Common myeloid progenitor, CD34-positive (primary cell): ENCODE measurements around the gene NR2C2. TPM values are rescaled to one million over a fixed set of nuclear protein-coding genes. Genes with fewer than 3 reads are reported as not detected.
"Not testable (repeated sequence)": the region's sequence is repeated elsewhere in the genome, so short reads cannot be mapped to it uniquely, and the experiment has no call there.

Experiments used
- CTCF ChIA-PET: fragments of 350-600 bp; sonication (Branson Sonifier 250); formaldehyde crosslinking; loops from one replicate; lab custom pipeline; 2021; ENCODE audit warnings: antibody characterized with exemption; lab: Charles Lee
- POLR2A ChIA-PET: fragments of 350-600 bp; sonication (Branson Sonifier 250); formaldehyde crosslinking; loops from one replicate; lab custom pipeline; 2021; ENCODE audit warnings: antibody characterized with exemption; lab: Charles Lee
- DNase-seq, 3 donors: peaks; one replicate each; pipeline versions ENCODE4 v3.0.0 to v3.0.0-alpha.2; 2013
- H3K27ac ChIP-seq, 2 experiments: 1 replicate in 1 of 2; 2 replicates in 1 of 2; pipeline ENCODE4 v1.7.0; 2013; ENCODE audit warnings: inconsistent platforms in 2 of 2, low read length in 2 of 2, mild to moderate bottlenecking in 2 of 2, low read depth in 1 of 2, moderate library complexity in 1 of 2; ENCODE audit not compliant: severe bottlenecking in 2 of 2, insufficient read depth in 1 of 2, poor library complexity in 1 of 2
- H3K27me3 ChIP-seq, 5 experiments: replicated peaks in 2 of 5; 1 replicate in 3 of 5; 2 replicates in 2 of 5; pipeline versions ENCODE4 v1.6.1 to v1.7.0; 2013; ENCODE audit warnings: low read length in 4 of 5, mild to moderate bottlenecking in 2 of 5, moderate library complexity in 2 of 5, inconsistent platforms in 1 of 5; ENCODE audit not compliant: insufficient read depth in 5 of 5, control insufficient read depth in 4 of 5
- H3K36me3 ChIP-seq, 4 experiments: 1 replicate in 2 of 4; 2 replicates in 2 of 4; pipeline versions ENCODE4 v1.6.1 to v1.7.0; 2013; ENCODE audit warnings: low read length in 3 of 4, control low read depth in 1 of 4, mild to moderate bottlenecking in 1 of 4; ENCODE audit not compliant: control insufficient read depth in 4 of 4, insufficient read depth in 4 of 4
- H3K4me1 ChIP-seq, 4 experiments: 1 replicate in 3 of 4; 2 replicates in 1 of 4; pipeline versions ENCODE4 v1.6.1 to v1.7.1; 2013; ENCODE audit warnings: low read length in 3 of 4, mild to moderate bottlenecking in 3 of 4, control low read depth in 1 of 4, inconsistent platforms in 1 of 4, moderate library complexity in 1 of 4; ENCODE audit not compliant: control insufficient read depth in 4 of 4, insufficient read depth in 4 of 4; ENCODE audit errors: control extremely low read depth in 1 of 4
- H3K4me3 ChIP-seq, 7 experiments: 1 replicate in 4 of 7; 2 replicates in 3 of 7; pipeline versions ENCODE4 v1.5.1 to v1.7.0; 2013; ENCODE audit warnings: mild to moderate bottlenecking in 7 of 7, low read length in 6 of 7, moderate library complexity in 6 of 7, inconsistent platforms in 2 of 7, low read depth in 2 of 7, control low read depth in 1 of 7; ENCODE audit not compliant: insufficient read depth in 4 of 7, control insufficient read depth in 1 of 7; ENCODE audit errors: extremely low read depth in 1 of 7
- H3K9me3 ChIP-seq, 5 experiments: 1 replicate in 4 of 5; 2 replicates in 1 of 5; pipeline versions ENCODE4 v1.6.1 to v1.7.1; 2013; ENCODE audit warnings: low read length in 4 of 5, mild to moderate bottlenecking in 2 of 5, inconsistent platforms in 1 of 5, low read depth in 1 of 5, moderate library complexity in 1 of 5; ENCODE audit not compliant: control insufficient read depth in 4 of 5, insufficient read depth in 2 of 5; ENCODE audit errors: control extremely low read depth in 1 of 5
- WGBS: methylation state at CpG from one replicate; pipeline ENCODE4 v1.1.5; 2013; ENCODE audit not compliant: insufficient coverage; 5-methylcytosine and 5-hydroxymethylcytosine counted together
- polyA plus RNA-seq: library from polyadenylated mRNA; unstranded; fragments of 120-200 nt; gene quantifications from one replicate; pipeline ENCODE4 v1.2.1, GENCODE V29; 2013

NR2C2 gene
- polyA plus RNA-seq, result 34.8 TPM

DNA sequence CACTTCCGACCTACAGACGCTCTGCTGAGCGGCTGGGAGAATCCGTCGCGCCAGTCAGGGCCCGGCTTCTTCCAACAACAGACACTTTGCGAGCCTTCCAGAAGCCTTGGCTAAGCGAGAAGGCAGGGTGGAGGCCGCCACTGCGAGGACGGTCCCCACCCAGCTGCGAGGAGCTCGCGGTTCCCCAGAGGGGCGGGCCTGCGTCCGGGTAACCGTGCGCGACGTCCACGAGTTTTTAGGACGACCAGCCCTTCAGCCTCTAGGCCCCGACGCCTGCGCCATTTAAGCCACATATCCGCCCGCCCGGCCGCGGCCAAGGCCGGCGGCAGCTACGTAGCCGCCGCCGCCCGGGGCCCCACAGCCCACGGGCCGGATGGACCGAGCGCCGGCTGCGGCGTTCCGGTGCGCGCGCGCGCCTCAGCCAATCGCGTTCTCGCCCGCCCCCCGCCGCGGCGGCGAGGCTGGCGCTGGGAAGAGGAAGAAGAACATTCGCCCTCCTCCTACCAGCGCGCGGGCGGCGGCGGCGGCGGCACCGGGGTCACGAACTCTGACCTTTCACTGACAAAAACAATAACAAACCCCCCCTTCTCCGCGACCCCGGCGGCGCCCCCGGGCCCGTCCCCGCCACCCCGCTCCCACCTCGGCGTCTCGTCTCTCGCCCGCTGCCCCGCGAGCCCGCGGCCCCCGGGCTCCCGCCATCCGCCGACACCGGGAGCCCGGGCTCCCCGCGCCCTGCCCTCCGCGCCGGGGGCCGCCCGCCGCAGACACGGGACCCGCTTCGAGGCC, at the start of gene NR2C2:
Gene NR2C2 (plus strand): TSS at position 484 of the 786 bp plus-strand sequence. CDS start 56,332 bp downstream, outside the sequence.
- under 1% methylated on average over 71 of the region's 108 CpGs for WGBS
- Histone ChIP-seq H3K36me3 (peaks cover 5 to 31% (median 21%) of the 10 kb centered on the region in 4 experiments), H3K9me3 (no peaks in the 10 kb centered on the region), H3K4me3 (peak within 1 kb of the TSS; percentile 79 to 94 (median 86)), H3K27me3 (no peaks in the 10 kb centered on the region), H3K4me1 (peaks cover 27 to 43% (median 33%) of the 10 kb centered on the region in 4 experiments), H3K27ac (peak within 1 kb of the TSS; percentile 95 to 98)
- POLR2A ChIA-PET, result interaction anchor here (0.7 kb wide), 1 partner anchor 10 kb away, joined by 3 read pairs; no protein-coding TSS in a partner anchor
- peak; percentile 77 to 92 (median 87) for DNase-seq
- CTCF ChIA-PET, result interaction anchor here (1.2 to 2.3 kb wide), 4 partner anchors 9 to 26 kb away, joined by 3 to 7 read pairs (median 4); no protein-coding TSS in a partner anchor

DNA sequence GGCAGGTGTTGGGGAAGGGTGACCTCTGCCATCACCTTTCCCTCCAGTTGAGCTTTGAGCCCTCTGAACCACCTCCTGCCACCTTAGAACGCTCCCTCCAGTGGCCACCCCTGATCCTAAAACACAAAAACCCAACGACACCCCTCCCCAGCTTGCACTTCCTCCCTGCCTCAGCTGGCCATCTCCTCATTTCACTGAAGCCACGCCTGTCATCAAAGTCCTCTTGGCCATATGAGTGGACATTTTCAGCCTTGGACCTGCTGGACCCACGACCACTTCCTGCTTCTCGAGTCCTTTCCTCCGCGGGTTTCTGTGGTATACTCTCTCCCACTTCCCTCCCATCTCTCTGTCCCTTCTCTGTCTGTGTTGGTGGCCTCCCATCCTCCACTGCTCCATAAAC, 48.5 kb upstream of the NR2C2 start:
- ChIA-PET POLR2A (no interaction called here), CTCF (interaction anchor here (1.0 to 1.5 kb wide), 3 partner anchors 15 to 80 kb away, joined by 3 to 4 read pairs (median 3); partner anchors contain the start of gene FGD5)
- Histone ChIP-seq H3K27me3 (no peaks in the 10 kb centered on the region), H3K9me3 (peaks cover 0 to 1% (median 0%) of the 10 kb centered on the region in 5 experiments), H3K4me3 (no peak overlapping the region), H3K27ac (no peak overlapping the region), H3K36me3 (peaks cover 0 to 61% (median 15%) of the 10 kb centered on the region in 4 experiments), H3K4me1 (peaks cover 0 to 5% (median 0%) of the 10 kb centered on the region in 4 experiments)
- WGBS, result 63% methylated on average over 7 of the region's 7 CpGs
- no peak for DNase-seq

- H3K27ac ChIP-seq, result no peak overlapping the region
- no peak for DNase-seq
- peaks cover under 1 to 9% (median under 1%) of the 10 kb centered on the region in 5 experiments for H3K9me3 ChIP-seq
- ChIA-PET CTCF (interaction anchor here (0.6 to 1.6 kb wide), 5 partner anchors 19 to 422 kb away, joined by 3 to 8 read pairs (median 4); partner anchors contain the start of gene FGD5), POLR2A (no interaction called here)
- H3K4me3 ChIP-seq, result no peak overlapping the region
- WGBS, result 97% methylated on average over 9 of the region's 9 CpGs
- peaks cover 0 to 72% (median 19%) of the 10 kb centered on the region in 4 experiments for H3K36me3 ChIP-seq
- H3K27me3 ChIP-seq, result no peaks in the 10 kb centered on the region
- H3K4me1 ChIP-seq, result peaks cover 0 to 5% (median 0%) of the 10 kb centered on the region in 4 experiments
Measured at GRCh38 chr3:14899993-14900618, 47.3 kb upstream of the NR2C2 start.

DNA sequence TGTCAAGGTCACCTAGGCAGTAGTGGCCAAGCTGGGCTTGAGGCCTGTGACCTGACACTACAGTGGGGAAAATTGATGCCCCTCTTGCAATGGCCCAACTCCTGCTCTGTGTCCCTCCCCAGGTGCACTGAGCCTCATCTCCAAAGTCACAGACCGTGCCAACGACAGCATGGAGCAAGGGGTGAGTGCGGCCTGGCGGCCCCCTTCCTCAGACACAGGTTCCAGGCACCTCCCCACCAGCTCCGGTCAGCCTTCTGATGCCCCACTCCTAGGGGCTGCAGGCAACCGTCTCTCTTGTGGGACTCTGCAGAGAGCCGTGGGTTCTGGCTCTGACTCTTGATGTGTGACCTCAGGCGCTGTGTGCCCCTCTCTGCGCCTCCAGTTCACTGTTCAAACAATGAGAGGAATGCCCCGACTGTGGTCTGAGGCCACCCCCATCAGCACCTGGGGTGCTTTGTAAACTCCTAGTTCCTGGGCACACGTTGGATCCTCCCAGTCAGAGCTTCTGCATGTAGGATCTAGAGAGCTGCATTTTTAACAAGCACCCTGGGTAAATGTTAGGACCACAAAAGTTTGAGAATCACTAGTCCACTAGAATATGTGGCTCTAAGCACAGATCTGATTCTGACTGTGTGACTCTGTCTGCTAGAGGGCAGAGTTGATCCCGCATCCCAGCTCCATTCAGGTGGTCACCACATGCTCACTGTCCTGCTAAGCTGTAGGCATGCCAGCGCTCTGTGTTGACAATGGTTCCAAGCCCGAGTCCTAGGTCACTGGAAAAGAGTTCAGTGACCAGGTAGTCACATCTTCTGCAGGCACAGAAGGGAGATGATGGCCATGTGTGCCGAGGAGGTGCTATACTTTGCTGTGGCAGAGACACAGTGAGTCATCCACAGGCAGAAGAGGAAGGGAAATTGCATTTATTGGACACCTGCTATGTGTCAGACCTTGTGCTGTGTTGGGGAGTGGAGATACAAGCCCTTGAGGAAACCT, 46.2 kb upstream of the NR2C2 start:
- CTCF ChIA-PET, result interaction anchor here (0.7 to 1.6 kb wide), 4 partner anchors 20 to 230 kb away, joined by 3 to 8 read pairs (median 5); no protein-coding TSS in a partner anchor
- no peak overlapping the region for H3K4me3 ChIP-seq
- WGBS, result 93% methylated on average over 13 of the region's 15 CpGs
- no peak for DNase-seq
- no peak overlapping the region for H3K27ac ChIP-seq
- peaks cover 0 to 5% (median 0%) of the 10 kb centered on the region in 4 experiments for H3K4me1 ChIP-seq
- H3K9me3 ChIP-seq, result peaks cover 2 to 15% (median 7%) of the 10 kb centered on the region in 5 experiments
- POLR2A ChIA-PET, result no interaction called here
- H3K27me3 ChIP-seq, result no peaks in the 10 kb centered on the region
- peaks cover 4 to 83% (median 27%) of the 10 kb centered on the region in 4 experiments for H3K36me3 ChIP-seq

DNA sequence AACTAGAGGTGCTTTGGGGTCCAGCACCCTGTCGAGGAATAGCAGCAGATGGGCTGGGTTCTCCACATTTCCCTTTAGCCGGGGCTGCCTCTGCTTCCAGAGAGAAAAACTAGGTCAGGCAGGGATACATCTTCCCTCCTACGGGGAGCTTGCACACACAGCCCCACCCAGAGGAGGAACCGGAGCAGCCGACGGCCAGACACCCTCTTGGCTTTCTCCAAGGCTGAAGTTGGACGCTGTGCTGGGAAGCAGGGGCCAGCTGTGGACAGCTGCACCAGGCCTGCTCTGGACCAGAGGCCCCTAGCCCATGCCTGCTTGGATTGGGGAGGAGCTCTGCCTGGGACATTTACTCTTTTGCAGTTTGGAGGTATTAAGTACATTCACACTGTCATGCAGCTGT, 44.7 kb upstream of the NR2C2 start:
- Histone ChIP-seq H3K27me3 (no peaks in the 10 kb centered on the region), H3K36me3 (peaks cover 4 to 90% (median 28%) of the 10 kb centered on the region in 4 experiments), H3K4me3 (no peak overlapping the region), H3K27ac (no peak overlapping the region), H3K9me3 (peaks cover 2 to 15% (median 7%) of the 10 kb centered on the region in 5 experiments), H3K4me1 (peaks cover 0 to 9% (median 0%) of the 10 kb centered on the region in 4 experiments)
- 99% methylated on average over 7 of the region's 7 CpGs for WGBS
- CTCF ChIA-PET, result interaction anchor here (1.2 to 1.5 kb wide), 3 partner anchors 14 to 230 kb away, joined by 3 to 4 read pairs (median 4); no protein-coding TSS in a partner anchor
- POLR2A ChIA-PET, result no interaction called here
- no peak for DNase-seq

DNA sequence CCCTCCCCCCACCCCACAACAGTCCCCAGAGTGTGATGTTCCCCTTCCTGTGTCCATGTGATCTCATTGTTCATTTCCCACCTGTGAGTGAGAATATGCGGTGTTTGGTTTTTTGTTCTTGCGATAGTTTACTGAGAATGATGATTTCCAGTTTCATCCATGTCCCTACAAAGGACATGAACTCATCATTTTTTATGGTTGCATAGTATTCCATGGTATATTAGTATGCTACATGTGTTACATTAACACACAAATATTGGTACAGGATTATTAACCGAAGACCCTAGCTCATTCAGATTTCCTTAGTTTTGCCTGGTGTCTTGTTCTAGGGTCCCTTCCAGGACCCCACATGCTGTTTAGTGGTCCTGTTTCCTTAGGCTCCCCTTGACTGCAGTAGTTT, 43.9 kb upstream of the NR2C2 start:
- Histone ChIP-seq H3K9me3 (peaks cover 2 to 15% (median 7%) of the 10 kb centered on the region in 5 experiments), H3K36me3 (peaks cover 4 to 86% (median 26%) of the 10 kb centered on the region in 4 experiments)
- H3K4me1 ChIP-seq, POLR2A ChIA-PET, H3K4me3 ChIP-seq, H3K27me3 ChIP-seq, H3K27ac ChIP-seq, DNase-seq: not testable (repeated sequence)
- no CpG with 5 or more reads among the region's 3 CpGs for WGBS
- CTCF ChIA-PET, result interaction anchor here (1.0 to 1.5 kb wide), 2 partner anchors 9 to 231 kb away, joined by 3 read pairs; no protein-coding TSS in a partner anchor
